ENCODE results near the gene GATM.
"Not testable (repeated sequence)": the region's sequence is repeated elsewhere in the genome, so short reads cannot be mapped to it uniquely, and the experiment has no call there.

The GATM gene

DNA sequence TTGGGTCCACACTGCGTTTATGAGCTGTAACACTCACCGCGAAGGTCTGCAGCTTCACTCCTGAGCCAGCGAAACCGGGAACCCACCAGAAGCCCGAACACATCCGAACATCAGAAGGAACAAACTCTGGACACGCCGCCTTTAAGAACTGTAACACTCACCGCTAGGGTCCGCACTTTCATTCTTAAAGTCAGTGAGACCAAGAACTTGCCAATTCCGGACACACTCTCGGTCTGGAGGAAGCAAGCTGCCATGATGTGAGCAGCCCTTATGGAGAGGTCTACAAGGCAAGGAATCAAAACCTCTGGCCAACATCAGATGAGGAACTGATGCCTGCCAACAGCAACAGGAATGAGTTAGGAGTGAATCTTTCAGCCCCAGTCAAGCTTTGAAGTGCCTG, 63.4 kb downstream of the GATM start:
- no peak overlapping the region for H3K4me3 ChIP-seq (ENCODE audit: low read depth, low read length)

DNA sequence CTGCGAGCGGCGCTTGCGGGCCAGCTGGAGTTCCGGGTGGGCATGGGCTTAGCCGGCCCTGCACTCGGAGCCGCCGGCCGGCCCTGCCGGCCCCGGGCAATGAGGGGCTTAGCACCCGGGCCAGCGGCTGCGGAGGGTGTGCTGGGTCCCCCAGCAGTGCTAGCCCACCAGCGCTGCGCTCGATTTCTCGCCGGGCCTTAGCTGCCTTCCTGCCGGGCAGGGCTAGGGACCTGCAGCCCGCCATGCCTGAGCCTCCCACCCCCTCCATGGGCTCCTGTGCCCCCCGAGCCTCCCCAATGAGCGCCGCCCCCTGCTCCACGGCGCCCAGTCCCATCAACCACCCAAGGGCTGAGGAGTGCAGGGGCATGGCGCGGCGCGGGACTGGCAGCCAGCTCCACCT, 64.2 kb downstream of the GATM start:
- not testable (repeated sequence) for H3K4me3 ChIP-seq (ENCODE audit: low read depth, low read length)

Data from iPS-11a (cell line).